HepG2 (cell line): Measurements from ENCODE around the gene NUDT17.

Source experiments
- ATAD3A ChIP-seq: sonication (generic); formaldehyde crosslinking; IDR thresholded peaks from 2 replicates; pipeline ENCODE4 v1.4.0; 2020; ENCODE audit warnings: missing genetic modification reagents
- ATF1 ChIP-seq: IDR thresholded peaks from 2 replicates; pipeline ENCODE4 v1.6.1; 2016; ENCODE audit warnings: mild to moderate bottlenecking, control low read depth
- CTCF ChIP-seq: sonication (generic); formaldehyde crosslinking; IDR thresholded peaks from 2 replicates; pipeline ENCODE4 v1.5.0; 2020; ENCODE audit warnings: mild to moderate bottlenecking, missing genetic modification reagents, moderate library complexity
- EZH2 ChIP-seq: conservative IDR thresholded peaks from 2 replicates; pipeline ENCODE4 v1.6.1; 2012; ENCODE audit warnings: mild to moderate bottlenecking, low read depth, low read length, moderate library complexity
- FOXP1 ChIP-seq, 2 experiments: fragments of 450-650 bp in 1 of 2; IDR thresholded peaks; 2 replicates each; pipeline ENCODE4 v1.6.1; 2017 to 2018; ENCODE audit warnings: antibody characterized with exemption in 1 of 2
- HCFC1 ChIP-seq: fragments of 150-350 bp; IDR thresholded peaks from 2 replicates; pipeline ENCODE4 v1.6.1; 2014; ENCODE audit warnings: low read depth, low read length
- HDAC2 ChIP-seq: sonication (generic); formaldehyde crosslinking; IDR thresholded peaks from 2 replicates; pipeline ENCODE4 v1.4.0; 2020; ENCODE audit warnings: missing genetic modification reagents
- MBD4 ChIP-seq: IDR thresholded peaks from 2 replicates; pipeline ENCODE4 v1.6.1; 2012; ENCODE audit warnings: low read length, inconsistent platforms, borderline replicate concordance
- POLR2A ChIP-seq, 2 experiments: IDR thresholded peaks; 2 replicates each; pipeline ENCODE4 v1.6.1; 2011; ENCODE audit warnings: low read depth in 2 of 2, low read length in 2 of 2, mild to moderate bottlenecking in 1 of 2, moderate library complexity in 1 of 2; ENCODE audit not compliant: insufficient read depth in 1 of 2
- SMARCE1 ChIP-seq: fragments of 450-650 bp; IDR thresholded peaks from 2 replicates; pipeline ENCODE4 v1.6.1; 2017; ENCODE audit warnings: borderline replicate concordance
- ZSCAN29 ChIP-seq: sonication (generic); formaldehyde crosslinking; conservative IDR thresholded peaks from 2 replicates; pipeline ENCODE4 v1.4.0; 2020; ENCODE audit warnings: mild to moderate bottlenecking, missing genetic modification reagents

DNA sequence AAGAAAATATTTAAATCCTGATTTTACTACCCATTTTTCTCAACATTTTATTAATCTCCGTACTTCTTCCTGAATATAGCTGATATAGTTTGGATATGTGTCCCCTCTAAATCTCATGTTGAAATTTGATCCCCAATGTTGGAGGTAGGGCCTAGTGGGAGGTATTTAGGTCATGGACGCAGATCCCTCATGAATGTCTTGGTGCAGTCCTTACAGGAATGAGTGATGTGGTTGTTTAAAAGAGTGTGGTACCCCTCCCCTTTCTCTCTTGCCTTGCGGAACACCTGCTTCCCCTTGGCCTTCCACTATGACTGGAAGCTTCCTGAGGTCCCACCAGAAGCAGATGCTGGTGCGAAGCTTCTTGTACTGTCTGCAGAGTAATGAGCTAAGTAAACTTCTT is 39.0 kb upstream of the NUDT17 start:
- TF ChIP-seq EZH2 = no peak
- TF ChIP-seq POLR2A (IDR thresholded peaks at IDR 0.05; ENCODE audit: insufficient read depth in 1 of 2, low read depth in 2 of 2, low read length in 2 of 2) = no peak
- TF ChIP-seq ATAD3A = no peak
- TF ChIP-seq HCFC1 = no peak
- no peak for TF ChIP-seq ATF1 (CRISPR knock-in tag)
- no peak for TF ChIP-seq FOXP1 (IDR thresholded peaks at IDR 0.05)
- TF ChIP-seq FOXP1 (CRISPR knock-in tag; IDR thresholded peaks at IDR 0.05) = no peak
- no peak for TF ChIP-seq ZSCAN29 (CRISPR knock-in tag)
- no peak for TF ChIP-seq CTCF (CRISPR knock-in tag)
- no peak for TF ChIP-seq SMARCE1
- no peak for TF ChIP-seq HDAC2 (CRISPR knock-in tag)
- TF ChIP-seq MBD4 = no peak
